ENCODE results near the gene PSKH1. TPM values are rescaled to one million over a fixed set of nuclear protein-coding genes. Genes with fewer than 3 reads are reported as not detected.

Gene PSKH1
- total RNA-seq: 10 to 100 TPM; 24.1 to 36.0 TPM

DNA sequence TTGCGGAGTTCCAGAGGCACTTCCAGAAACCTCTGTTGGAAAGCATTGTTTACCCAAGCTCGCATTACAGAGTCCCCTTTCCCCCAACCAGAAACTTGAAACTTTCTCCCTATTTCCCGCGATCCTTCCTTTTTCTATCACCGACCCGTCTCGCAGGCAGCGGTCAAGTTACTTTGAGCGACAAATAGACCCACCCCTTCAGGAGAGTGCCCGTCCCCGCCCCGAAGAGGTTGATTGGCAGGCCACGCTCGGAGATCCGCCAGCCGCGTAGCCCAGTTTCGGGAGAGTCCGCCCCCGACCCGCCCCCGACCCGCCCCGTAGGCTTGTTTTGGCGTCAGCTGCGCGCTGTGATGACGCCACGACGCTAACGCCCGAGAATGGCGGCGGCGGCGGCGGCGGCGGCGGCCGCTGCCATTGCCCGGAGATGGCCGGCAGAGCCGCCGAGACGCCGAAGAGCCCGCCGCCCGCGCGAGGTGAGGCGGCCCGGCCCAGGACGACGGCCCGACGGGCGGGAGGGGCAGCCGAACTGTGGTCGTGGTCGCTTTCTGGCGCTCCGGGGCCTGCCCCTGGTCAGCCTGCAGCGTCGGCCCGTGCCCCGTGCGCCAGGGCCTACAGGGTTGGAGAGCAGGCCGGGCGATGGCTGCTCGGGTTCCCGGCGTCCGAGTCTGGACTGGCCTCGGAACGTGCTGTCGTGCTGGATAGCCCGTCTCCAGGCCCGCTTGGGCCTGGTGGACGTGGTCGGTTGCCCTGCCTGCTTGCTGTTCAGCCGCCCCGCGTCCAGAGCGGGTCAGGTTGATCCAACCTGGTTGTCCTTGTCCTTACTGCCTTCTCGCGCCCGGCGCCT, at the start of gene PSKH1:
Gene PSKH1, plus strand, starts transcription at position 356 of the 844 bp plus-strand sequence. CDS start 15,496 bp downstream, outside the sequence.
- TF ChIP-seq, protein P1, sequence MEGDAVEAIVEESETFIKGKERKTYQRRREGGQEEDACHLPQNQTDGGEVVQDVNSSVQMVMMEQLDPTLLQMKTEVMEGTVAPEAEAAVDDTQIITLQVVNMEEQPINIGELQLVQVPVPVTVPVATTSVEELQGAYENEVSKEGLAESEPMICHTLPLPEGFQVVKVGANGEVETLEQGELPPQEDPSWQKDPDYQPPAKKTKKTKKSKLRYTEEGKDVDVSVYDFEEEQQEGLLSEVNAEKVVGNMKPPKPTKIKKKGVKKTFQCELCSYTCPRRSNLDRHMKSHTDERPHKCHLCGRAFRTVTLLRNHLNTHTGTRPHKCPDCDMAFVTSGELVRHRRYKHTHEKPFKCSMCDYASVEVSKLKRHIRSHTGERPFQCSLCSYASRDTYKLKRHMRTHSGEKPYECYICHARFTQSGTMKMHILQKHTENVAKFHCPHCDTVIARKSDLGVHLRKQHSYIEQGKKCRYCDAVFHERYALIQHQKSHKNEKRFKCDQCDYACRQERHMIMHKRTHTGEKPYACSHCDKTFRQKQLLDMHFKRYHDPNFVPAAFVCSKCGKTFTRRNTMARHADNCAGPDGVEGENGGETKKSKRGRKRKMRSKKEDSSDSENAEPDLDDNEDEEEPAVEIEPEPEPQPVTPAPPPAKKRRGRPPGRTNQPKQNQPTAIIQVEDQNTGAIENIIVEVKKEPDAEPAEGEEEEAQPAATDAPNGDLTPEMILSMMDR (IDR thresholded peaks at IDR 0.05): no peak
- Histone ChIP-seq H3K4me3 (peak within 1 kb of the TSS; percentile 78), H3K27ac (peak within 1 kb of the TSS; percentile 87 to 91), H3K9me3 (no peaks in the 10 kb centered on the region), H3K36me3 (no peaks in the 10 kb centered on the region), H3K4me1 (ENCODE audit: control insufficient read depth in 1 of 2, low read depth in 2 of 2) (peaks cover 24 to 48% of the 10 kb centered on the region in 2 donors), H3K27me3 (replicated peaks; ENCODE audit: insufficient read depth) (no peaks in the 10 kb centered on the region)
- DNase-seq (ENCODE audit: low spot score) (peak; percentile 88), ATAC-seq (ENCODE audit: insufficient number of reproducible peaks, low FRiP score, low read depth) (peak; percentile 85)

GRCh38 chr16:67843343-67843765, 49.7 kb upstream of the PSKH1 start:
- peaks cover 38 to 43% of the 10 kb centered on the region in 2 donors for H3K4me1 ChIP-seq (ENCODE audit: control insufficient read depth in 1 of 2, low read depth in 2 of 2)
- ATAC-seq (ENCODE audit: insufficient number of reproducible peaks, low FRiP score, low read depth) (no peak), DNase-seq (ENCODE audit: low spot score) (no peak)
- TF ChIP-seq, protein P1 (IDR thresholded peaks at IDR 0.05): no peak
- no peaks in the 10 kb centered on the region for H3K9me3 ChIP-seq
- H3K27me3 ChIP-seq (replicated peaks; ENCODE audit: insufficient read depth): no peaks in the 10 kb centered on the region
- H3K27ac ChIP-seq: peak overlapping the region; percentile 97 to 99
- H3K36me3 ChIP-seq: no peaks in the 10 kb centered on the region
- peak overlapping the region; percentile 90 for H3K4me3 ChIP-seq

GRCh38 chr16:67844497-67844896, 48.6 kb upstream of the PSKH1 start:
- peak overlapping the region; percentile 90 for H3K4me3 ChIP-seq
- H3K4me1 ChIP-seq (ENCODE audit: control insufficient read depth in 1 of 2, low read depth in 2 of 2): peaks cover 43 to 52% of the 10 kb centered on the region in 2 donors

DNA sequence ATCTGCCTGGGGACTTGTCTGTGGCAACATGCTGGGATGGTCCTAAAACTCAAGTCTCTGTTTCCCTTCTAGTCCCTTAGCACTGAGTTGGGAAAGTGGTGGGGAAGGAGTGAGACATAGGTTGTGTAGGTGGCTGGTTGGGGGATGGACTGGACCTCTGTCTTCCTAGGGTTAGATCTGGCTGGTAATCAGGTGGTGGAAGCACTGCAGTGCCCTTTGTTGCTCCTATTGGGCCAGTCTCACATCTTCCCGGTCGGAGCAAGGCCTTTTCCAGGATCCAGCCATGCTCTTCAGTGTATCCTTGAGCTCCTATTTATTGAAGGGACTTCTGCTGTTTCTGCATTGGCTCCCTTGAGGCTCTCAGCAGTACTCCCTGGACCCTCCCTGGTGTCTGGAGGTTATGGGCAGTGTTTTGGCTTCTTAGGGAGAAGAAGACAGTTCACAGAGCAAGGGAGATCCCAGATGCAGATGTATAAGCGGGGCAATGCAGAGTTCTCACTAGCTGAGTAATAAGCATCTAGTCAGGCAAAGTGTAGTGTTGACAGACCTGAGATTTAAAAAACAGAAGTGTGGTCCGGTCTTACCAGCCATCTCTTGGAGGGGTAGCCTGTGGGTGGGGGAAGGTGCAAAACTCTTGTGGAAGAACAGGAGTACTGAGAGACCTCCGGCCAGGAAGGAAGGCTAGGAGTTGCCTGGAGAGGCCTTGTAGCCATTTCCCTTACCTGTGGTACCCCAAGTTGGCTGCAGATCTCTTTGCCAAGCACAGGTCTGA, 47.6 kb upstream of the PSKH1 start:
- Histone ChIP-seq H3K27ac (peak overlapping the region; percentile 89 to 97), H3K9me3 (no peaks in the 10 kb centered on the region), H3K36me3 (no peaks in the 10 kb centered on the region), H3K4me3 (peak overlapping the region; percentile 100), H3K27me3 (replicated peaks; ENCODE audit: insufficient read depth) (no peaks in the 10 kb centered on the region), H3K4me1 (ENCODE audit: control insufficient read depth in 1 of 2, low read depth in 2 of 2) (peaks cover 43 to 52% of the 10 kb centered on the region in 2 donors)
- TF ChIP-seq, protein P1 (IDR thresholded peaks at IDR 0.05): no peak
- DNase-seq (ENCODE audit: low spot score): no peak
- no peak for ATAC-seq (ENCODE audit: insufficient number of reproducible peaks, low FRiP score, low read depth)

More at GRCh38 chr16:67844497-67844896, 48.6 kb upstream of the PSKH1 start:
- Histone ChIP-seq H3K9me3 (no peaks in the 10 kb centered on the region), H3K36me3 (no peaks in the 10 kb centered on the region), H3K27ac (peak overlapping the region; percentile 97 to 99), H3K27me3 (replicated peaks; ENCODE audit: insufficient read depth) (no peaks in the 10 kb centered on the region)
- TF ChIP-seq, protein P1 (IDR thresholded peaks at IDR 0.05): no peak
- no peak for ATAC-seq (ENCODE audit: insufficient number of reproducible peaks, low FRiP score, low read depth)
- DNase-seq (ENCODE audit: low spot score): no peak

DNA sequence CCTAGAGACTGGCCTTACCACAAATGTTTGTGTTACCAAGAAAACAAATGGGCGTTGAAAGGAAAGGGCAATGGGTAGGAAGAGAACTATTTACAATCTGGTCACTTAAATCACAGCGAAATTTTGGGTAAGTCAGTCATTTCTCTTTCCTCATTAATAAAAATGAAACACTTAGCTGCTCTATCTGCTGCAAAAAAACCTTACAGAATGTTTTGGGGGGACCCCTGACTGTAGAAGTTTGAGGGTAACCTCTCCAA, 47.1 kb upstream of the PSKH1 start:
- DNase-seq (ENCODE audit: low spot score) (no peak), ATAC-seq (ENCODE audit: insufficient number of reproducible peaks, low FRiP score, low read depth) (no peak)
- Histone ChIP-seq H3K27me3 (replicated peaks; ENCODE audit: insufficient read depth) (no peaks in the 10 kb centered on the region), H3K36me3 (peaks cover 2% of the 10 kb centered on the region), H3K4me3 (peak overlapping the region; percentile 100), H3K4me1 (ENCODE audit: control insufficient read depth in 1 of 2, low read depth in 2 of 2) (peaks cover 43 to 52% of the 10 kb centered on the region in 2 donors), H3K9me3 (no peaks in the 10 kb centered on the region), H3K27ac (peak overlapping the region; percentile 89 to 97)
- TF ChIP-seq, protein P1 (IDR thresholded peaks at IDR 0.05): no peak

Measured in thoracic aorta (tissue), 2 donors.